Epithelial cell of esophagus (primary cell): ENCODE measurements around the gene PSMC3IP.
A peak's percentile ranks its signal among the peaks of the same experiment; 100 is the strongest.

Experiments
- DNase-seq: peaks from one replicate; pipeline ENCODE4 v3.0.0; 2010; ENCODE audit warnings: low read depth
- H3K4me3 ChIP-seq: 2 replicates; pipeline ENCODE4 v1.5.1; 2011; ENCODE audit warnings: mild to moderate bottlenecking, low read length, control low read depth
- CTCF ChIP-seq: IDR thresholded peaks from 2 replicates; pipeline ENCODE4 v1.5.1; 2011; ENCODE audit warnings: low read depth, mild to moderate bottlenecking, low read length, control low read depth, inconsistent platforms; ENCODE audit not compliant: insufficient read depth; ENCODE audit errors: missing control alignments

Gene PSMC3IP

GRCh38 chr17:42527932-42528331, 49.6 kb downstream of the PSMC3IP start:
- H3K4me3 ChIP-seq = no peak overlapping the region
- no peak for DNase-seq
- no peak for TF ChIP-seq CTCF

GRCh38 chr17:42526031-42526444, 51.5 kb downstream of the PSMC3IP start:
- no peak for DNase-seq
- no peak overlapping the region for H3K4me3 ChIP-seq
- no peak for TF ChIP-seq CTCF

- peak; percentile 83 for DNase-seq
- no peak for TF ChIP-seq CTCF
- no peak overlapping the region for H3K4me3 ChIP-seq
Measured at GRCh38 chr17:42525221-42525620, 52.3 kb downstream of the PSMC3IP start.

GRCh38 chr17:42522798-42523278, 54.7 kb downstream of the PSMC3IP start:
- no peak overlapping the region for H3K4me3 ChIP-seq
- TF ChIP-seq CTCF = no peak
- DNase-seq = no peak
